H1 (cell line): ENCODE data around the gene MTFR1L. TPM values are rescaled to one million over a fixed set of nuclear protein-coding genes. Genes with fewer than 3 reads are reported as not detected.

Experiments
- CTCF ChIA-PET: fragments of 300-600 bp; sonication (Branson Sonifier 250); formaldehyde crosslinking; loops from one replicate; lab custom pipeline; 2021; ENCODE audit not compliant: partially characterized antibody; lab: Charles Lee
- POLR2A ChIA-PET: fragments of 300-600 bp; sonication (Branson Sonifier 250); formaldehyde crosslinking; loops from one replicate; lab custom pipeline; 2021; ENCODE audit warnings: inconsistent platforms; ENCODE audit not compliant: partially characterized antibody; lab: Charles Lee
- DNase-seq, 2 experiments: peaks; one replicate each; pipeline versions ENCODE4 v3.0.0 to v3.0.0-alpha.2; 2010 to 2022; ENCODE audit warnings: low spot score in 2 of 2, low read depth in 1 of 2, mixed read lengths in 1 of 2
- FAIRE-seq: peaks from 2 replicates; lab custom pipeline; 2011; peaks lifted over from hg19 to GRCh38; lab: Jason Lieb, UNC
- H2AFZ ChIP-seq: 2 replicates; pipeline ENCODE4 v1.8.1; 2012; ENCODE audit warnings: low read length, inconsistent platforms
- H2AK5ac ChIP-seq: 2 replicates; pipeline ENCODE4 v1.6.1; 2013; ENCODE audit warnings: low read depth, low read length
- H2BK120ac ChIP-seq: replicated peaks from 2 replicates; pipeline ENCODE3; 2013; ENCODE audit warnings: low read depth, low read length, inconsistent platforms
- H2BK12ac ChIP-seq: 2 replicates; pipeline ENCODE4 v1.6.1; 2013; ENCODE audit warnings: low read depth, low read length
- H2BK15ac ChIP-seq: 2 replicates; pipeline ENCODE4 v1.6.1; 2013; ENCODE audit warnings: low read length
- H2BK20ac ChIP-seq: 2 replicates; pipeline ENCODE4 v1.6.1; 2013; ENCODE audit warnings: low read length
- H2BK5ac ChIP-seq: 2 replicates; pipeline ENCODE4 v1.6.1; 2013; ENCODE audit warnings: low read depth, low read length
- H3K14ac ChIP-seq: 2 replicates; pipeline ENCODE4 v1.6.1; 2013; ENCODE audit warnings: inconsistent platforms; ENCODE audit not compliant: insufficient read length
- H3K18ac ChIP-seq: 2 replicates; pipeline ENCODE4 v1.6.1; 2013; ENCODE audit warnings: low read length; ENCODE audit errors: extremely low read depth
- H3K23ac ChIP-seq: 2 replicates; pipeline ENCODE4 v1.6.1; 2013; ENCODE audit warnings: inconsistent platforms; ENCODE audit not compliant: insufficient read length
- H3K23me2 ChIP-seq: 2 replicates; pipeline ENCODE4 v1.6.1; 2013; ENCODE audit warnings: low read depth, low read length
- H3K27ac ChIP-seq: 2 replicates; pipeline ENCODE4 v1.6.1; 2011; ENCODE audit warnings: low read depth, low read length, inconsistent platforms
- H3K27me3 ChIP-seq, 4 experiments: replicated peaks in 1 of 4; 1 replicate in 1 of 4; 2 replicates in 3 of 4; pipeline versions ENCODE4 v1.6.1 to v1.8.1; 2011 to 2013; ENCODE audit warnings: low read length in 3 of 4, mild to moderate bottlenecking in 3 of 4, inconsistent platforms in 2 of 4, mixed read lengths in 2 of 4, moderate library complexity in 1 of 4; ENCODE audit not compliant: control insufficient read depth in 3 of 4, insufficient read depth in 3 of 4; ENCODE audit errors: extremely low read depth in 1 of 4
- H3K36me3 ChIP-seq, 4 experiments: 2 replicates each; pipeline versions ENCODE4 v1.6.1 to v1.8.1; 2011 to 2013; ENCODE audit warnings: mild to moderate bottlenecking in 4 of 4, low read length in 3 of 4, moderate library complexity in 2 of 4, control low read depth in 1 of 4, inconsistent platforms in 1 of 4; ENCODE audit not compliant: insufficient read depth in 4 of 4, control insufficient read depth in 2 of 4
- H3K4ac ChIP-seq: replicated peaks from 2 replicates; pipeline ENCODE3; 2013; ENCODE audit warnings: low read length, low read depth, mixed read lengths, inconsistent platforms; ENCODE audit not compliant: insufficient read length
- H3K4me1 ChIP-seq, 4 experiments: replicated peaks in 1 of 4; 1 replicate in 1 of 4; 2 replicates in 3 of 4; pipeline versions ENCODE4 v1.6.1 to v1.8.1; 2011 to 2013; ENCODE audit warnings: low read length in 3 of 4, inconsistent platforms in 2 of 4, mixed read lengths in 1 of 4; ENCODE audit not compliant: insufficient read depth in 4 of 4, control insufficient read depth in 3 of 4
- H3K4me2 ChIP-seq, 2 experiments: 2 replicates each; pipeline versions ENCODE4 v1.6.1 to v1.8.1; 2011 to 2013; ENCODE audit warnings: low read depth in 2 of 2, low read length in 2 of 2, control low read depth in 1 of 2, inconsistent platforms in 1 of 2, mild to moderate bottlenecking in 1 of 2; ENCODE audit not compliant: insufficient read depth in 1 of 2
- H3K4me3 ChIP-seq, 4 experiments: fragments of 200-600, 300-600 bp in 1 of 4; sonication (generic), shearing (Covaris generic), sonication (Bioruptor Twin) in 1 of 4; 2 replicates each; pipeline versions ENCODE4 v1.5.1 to v1.8.1; 2011 to 2016; ENCODE audit warnings: low read length in 4 of 4, low read depth in 3 of 4, control low read depth in 2 of 4, inconsistent platforms in 2 of 4, mild to moderate bottlenecking in 2 of 4, mixed read lengths in 1 of 4, moderate library complexity in 1 of 4; ENCODE audit not compliant: insufficient read depth in 2 of 4; ENCODE audit errors: extremely low read depth in 1 of 4
- H3K56ac ChIP-seq: replicated peaks from 2 replicates; pipeline ENCODE3; 2013; ENCODE audit warnings: low read depth, mild to moderate bottlenecking, mixed read lengths, low read length, inconsistent platforms; ENCODE audit not compliant: insufficient read length
- H3K79me1 ChIP-seq: 2 replicates; pipeline ENCODE4 v1.6.1; 2013; ENCODE audit warnings: low read depth, low read length, control low read depth
- H3K79me2 ChIP-seq, 2 experiments: 2 replicates each; pipeline versions ENCODE4 v1.6.1 to v1.8.1; 2012 to 2013; ENCODE audit warnings: low read length in 2 of 2, mild to moderate bottlenecking in 2 of 2, inconsistent platforms in 1 of 2; ENCODE audit not compliant: insufficient read depth in 2 of 2, control insufficient read depth in 1 of 2
- H3K9ac ChIP-seq, 4 experiments: replicated peaks in 1 of 4; 1 replicate in 1 of 4; 2 replicates in 3 of 4; pipeline versions ENCODE4 v1.6.1 to v1.8.1; 2011 to 2013; ENCODE audit warnings: low read depth in 3 of 4, low read length in 3 of 4, control low read depth in 2 of 4, mild to moderate bottlenecking in 2 of 4, moderate library complexity in 2 of 4, inconsistent platforms in 1 of 4; ENCODE audit errors: extremely low read depth in 1 of 4
- H3K9me3 ChIP-seq, 2 experiments: 2 replicates each; pipeline versions ENCODE4 v1.6.1 to v1.8.1; 2012 to 2013; ENCODE audit warnings: mild to moderate bottlenecking in 2 of 2, moderate library complexity in 2 of 2, control low read depth in 1 of 2, inconsistent platforms in 1 of 2, low read depth in 1 of 2, low read length in 1 of 2, mixed read lengths in 1 of 2; ENCODE audit not compliant: insufficient read depth in 2 of 2
- H4K20me1 ChIP-seq, 2 experiments: replicated peaks in 1 of 2; 2 replicates each; pipeline versions ENCODE3 to v1.8.1; 2011 to 2013; ENCODE audit warnings: inconsistent platforms in 2 of 2, low read length in 2 of 2, mild to moderate bottlenecking in 1 of 2; ENCODE audit not compliant: insufficient read depth in 2 of 2, control insufficient read depth in 1 of 2
- H4K5ac ChIP-seq: 2 replicates; pipeline ENCODE4 v1.6.1; 2013; ENCODE audit warnings: low read length, low read depth, mixed read lengths, inconsistent platforms; ENCODE audit not compliant: insufficient read length
- H4K8ac ChIP-seq: 2 replicates; pipeline ENCODE4 v1.8.0; 2013; ENCODE audit warnings: mild to moderate bottlenecking, moderate library complexity, low read length, inconsistent platforms; ENCODE audit not compliant: insufficient read depth; ENCODE audit errors: extremely low read depth
- H4K91ac ChIP-seq: replicated peaks from 2 replicates; pipeline ENCODE3; 2013; ENCODE audit warnings: low read length, mixed read lengths, inconsistent platforms; ENCODE audit not compliant: insufficient read length
- CEBPB ChIP-seq: IDR thresholded peaks from 2 replicates; pipeline ENCODE4 v1.6.1; 2012; ENCODE audit warnings: low read depth, low read length
- EGR1 ChIP-seq: IDR thresholded peaks from 2 replicates; pipeline ENCODE4 v1.6.1; 2011; ENCODE audit warnings: low read depth, low read length, borderline replicate concordance
- GTF2F1 ChIP-seq: IDR thresholded peaks from 2 replicates; pipeline ENCODE4 v1.6.1; 2012; ENCODE audit warnings: low read depth, low read length, improper control_type of control experiment, borderline replicate concordance
- SIX5 ChIP-seq: IDR thresholded peaks from 2 replicates; pipeline ENCODE4 v1.6.1; 2011; ENCODE audit warnings: mild to moderate bottlenecking, low read depth, low read length
- WGBS, 2 experiments: shearing (Covaris generic) in 1 of 2; methylation state at CpG; one replicate each; pipeline versions ENCODE4 v1.1.6 to v1.1.7; 2013 to 2015; ENCODE audit warnings: low lambda C conversion rate in 2 of 2, mixed read lengths in 2 of 2, inconsistent platforms in 1 of 2, low coverage in 1 of 2, missing lambda C conversion rate in 1 of 2; ENCODE audit not compliant: insufficient replicate concordance in 2 of 2, insufficient coverage in 1 of 2, insufficient read length in 1 of 2; ENCODE audit errors: extremely low coverage in 1 of 2, missing lambda C conversion rate in 1 of 2; 5-methylcytosine and 5-hydroxymethylcytosine counted together
- polyA plus RNA-seq, 7 experiments: library from polyadenylated mRNA; depleted of rRNA in 3 of 7; stranded (reverse) in 5 of 7; unstranded in 2 of 7; fragments of >200 nt in 5 of 7; fragments of 200-250 nt in 2 of 7; gene quantifications; 1 replicate in 5 of 7; 2 replicates in 1 of 7; 4 replicates in 1 of 7; pipeline versions ENCODE4 v1.2.1 to v1.2.3, GENCODE V29; 2011 to 2013; ENCODE audit warnings: missing spikeins in 2 of 7, mixed read lengths in 2 of 7
- total RNA-seq: library from RNA; stranded (reverse); fragmentation: NEBNext Ultra II Directional; extraction: Animal tissue kit (Norgen Biotek cat#: 25700); gene quantifications from 2 replicates; pipeline ENCODE4 v1.2.1, GENCODE V29; 2021

Gene MTFR1L
- total and polyA plus RNA-seq, 2 of the 8 experiments (the other 6 are each of a cell fraction or from before 2014, with no cell fraction given) = 20.8 to 23.1 TPM

DNA sequence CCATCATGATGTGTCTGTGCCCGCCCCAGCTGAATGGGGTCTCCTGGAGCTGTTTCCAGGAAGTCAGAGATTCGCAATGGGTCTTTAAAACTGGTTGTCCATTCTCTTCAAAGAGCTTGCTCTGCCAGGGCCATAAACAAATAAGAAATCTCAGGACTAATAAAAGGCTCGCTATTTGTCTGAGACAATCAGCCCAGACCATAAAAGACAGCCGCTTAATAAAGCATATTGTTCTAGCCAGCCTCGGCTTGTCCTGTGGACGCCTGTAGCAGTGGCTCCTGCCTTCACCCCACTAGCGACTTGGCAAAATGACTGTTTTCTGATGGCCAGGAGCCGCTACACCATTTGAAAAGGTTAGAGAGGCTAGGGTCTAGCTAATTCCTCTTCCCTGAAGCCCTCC, 40.4 kb upstream of the MTFR1L start:
- 73% methylated on average over 8 of the region's 8 CpGs; no CpG with 5 or more reads in 1 of the 2 experiments for WGBS, 2 experiments
- CTCF ChIA-PET = interaction anchor here (1.0 to 3.9 kb wide), 6 partner anchors 13 to 207 kb away, joined by 3 to 13 read pairs (median 8); no protein-coding TSS in a partner anchor
- H3K27ac ChIP-seq = no peak overlapping the region

More for the DNA sequence above, 40.4 kb upstream of the MTFR1L start:
- no peak overlapping the region for H3K14ac ChIP-seq
- no peak overlapping the region for H3K56ac ChIP-seq
- no peak overlapping the region for H3K9ac ChIP-seq
- H3K36me3 ChIP-seq = no peaks in the 10 kb centered on the region; a peak in 1 of 8 replicates
- no peak overlapping the region for H3K4ac ChIP-seq
- no peak overlapping the region for H4K5ac ChIP-seq
- H3K4me2 ChIP-seq = no peak overlapping the region; a peak in 1 of 4 replicates
- peaks cover 6 to 28% (median 24%) of the 10 kb centered on the region in 4 experiments for H3K4me1 ChIP-seq
- no peak for TF ChIP-seq CEBPB
- TF ChIP-seq SIX5 = no peak
- TF ChIP-seq EGR1 = no peak
- no peak for TF ChIP-seq GTF2F1
- peak overlapping the region; percentile 75; the same call in 1 of the 2 replicates for H3K18ac ChIP-seq
- no peaks in the 10 kb centered on the region; a peak in 1 of 7 replicates for H3K27me3 ChIP-seq
- H3K4me3 ChIP-seq = no peak overlapping the region
- H3K9me3 ChIP-seq = no peaks in the 10 kb centered on the region
- H2BK12ac ChIP-seq = 0 out of 2 replicates have a peak overlapping the region, but pooled peaks have one; percentile 88
- POLR2A ChIA-PET = interaction anchor here (1.4 to 1.5 kb wide), 2 partner anchors 20 to 21 kb away, joined by 5 read pairs; partner anchors contain the start of gene SELENON
- no peak overlapping the region for H2BK15ac ChIP-seq
- H3K79me1 ChIP-seq = no peaks in the 10 kb centered on the region
- no peak overlapping the region for H2BK120ac ChIP-seq
- H4K20me1 ChIP-seq = no peaks in the 10 kb centered on the region
- no peak overlapping the region for H2BK5ac ChIP-seq
- DNase-seq (no peak), FAIRE-seq (no peak)
- H4K91ac ChIP-seq = peak overlapping the region; percentile 75
- H2BK20ac ChIP-seq = 0 out of 2 replicates have a peak overlapping the region, but pooled peaks have one; percentile 61
- H3K23ac ChIP-seq = no peak overlapping the region
- no peak overlapping the region for H2AK5ac ChIP-seq
- H4K8ac ChIP-seq = no peak overlapping the region
- H3K23me2 ChIP-seq = no peaks in the 10 kb centered on the region
- H2AFZ ChIP-seq = no peak overlapping the region
- no peaks in the 10 kb centered on the region for H3K79me2 ChIP-seq
